Keratinocyte (primary cell): ENCODE data around the gene TSPAN7.

Experiments
- CTCF ChIP-seq, 3 experiments: IDR thresholded peaks in 1 of 3; conservative IDR thresholded peaks in 1 of 3; optimal IDR thresholded peaks in 1 of 3; 2 replicates in 2 of 3; 3 replicates in 1 of 3; pipeline versions ENCODE3 to v1.5.1; 2011; ENCODE audit warnings: low read length in 3 of 3, mild to moderate bottlenecking in 3 of 3, moderate library complexity in 2 of 3, control low read depth in 1 of 3, inconsistent platforms in 1 of 3; ENCODE audit not compliant: insufficient read depth in 2 of 3; ENCODE audit errors: extremely low read depth in 1 of 3
- EZH2 ChIP-seq: IDR thresholded peaks from one replicate; pipeline ENCODE4 v1.6.1; 2012; ENCODE audit warnings: inconsistent platforms, mild to moderate bottlenecking, low read length, moderate library complexity

GRCh38 chrX:38661103-38661441 lies 99.7 kb downstream of the TSPAN7 start:
- TF ChIP-seq CTCF (optimal IDR thresholded peaks at IDR 0.05 in 1 of 3, IDR thresholded peaks at IDR 0.05 in 1 of 3, conservative IDR thresholded peaks at IDR 0.05 in 1 of 3; ENCODE audit: extremely low read depth in 1 of 3, insufficient read depth in 2 of 3, low read length in 3 of 3) (no peak), EZH2 (no peak)
